GM21367 (cell line): Measurements from ENCODE around the gene IMPACT.

Source experiments
- ATAC-seq: cut with Tn5 transposase; IDR thresholded peaks from one replicate; pipeline ENCODE4 v1.9.1; 2021; ENCODE audit not compliant: unreplicated experiment

IMPACT gene

DNA sequence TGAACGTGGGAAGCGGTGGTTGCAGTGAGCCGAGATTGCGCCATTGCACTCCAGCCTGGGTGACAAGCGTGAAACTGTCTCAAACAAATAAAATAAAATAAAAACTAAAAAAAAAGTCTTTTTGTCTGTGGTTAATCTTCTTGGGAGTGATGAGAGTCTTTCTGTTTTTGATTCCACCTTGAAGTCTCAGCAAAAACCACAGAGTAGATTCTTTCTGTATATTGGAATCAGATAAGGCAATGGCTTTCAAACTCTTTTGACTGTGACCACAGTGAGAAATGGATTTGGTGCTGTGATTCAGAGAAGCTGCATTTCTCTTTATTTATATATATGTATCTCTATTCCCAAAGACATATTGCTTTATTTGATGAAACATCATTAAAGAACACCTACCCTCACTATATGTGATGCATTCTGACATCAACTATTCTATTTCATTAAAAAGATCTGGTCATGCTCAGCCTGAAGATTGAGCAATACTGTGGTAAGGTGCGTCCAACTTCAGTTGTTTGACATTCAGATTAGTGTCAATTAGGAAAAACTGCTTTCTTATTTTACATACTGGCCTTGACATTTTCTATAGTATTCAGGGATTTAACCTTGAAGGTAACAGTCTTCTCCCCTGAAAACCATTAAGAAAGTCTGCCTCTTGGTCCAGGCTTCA is 49.6 kb downstream of the IMPACT start:
- ATAC-seq, result no peak

DNA sequence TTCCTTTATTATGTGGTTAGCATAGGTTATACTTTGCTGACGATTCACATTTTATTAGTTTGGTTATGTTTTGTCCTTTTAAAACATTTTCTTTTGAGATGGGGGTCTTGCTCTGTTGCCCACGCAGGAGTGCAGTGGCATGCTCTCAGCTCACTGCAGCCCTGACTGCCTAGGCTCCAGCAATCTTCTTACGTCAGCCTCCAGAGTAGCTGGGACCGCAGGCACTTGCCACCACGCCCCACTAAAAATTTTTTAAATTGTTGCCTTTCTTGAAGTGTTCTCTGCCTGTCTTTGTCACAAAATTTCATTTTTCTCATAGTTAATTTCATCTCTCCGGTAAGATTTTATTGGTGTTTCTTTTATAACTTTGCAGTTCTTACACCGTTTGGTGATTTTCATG is 52.9 kb downstream of the IMPACT start:
- no peak for ATAC-seq

DNA sequence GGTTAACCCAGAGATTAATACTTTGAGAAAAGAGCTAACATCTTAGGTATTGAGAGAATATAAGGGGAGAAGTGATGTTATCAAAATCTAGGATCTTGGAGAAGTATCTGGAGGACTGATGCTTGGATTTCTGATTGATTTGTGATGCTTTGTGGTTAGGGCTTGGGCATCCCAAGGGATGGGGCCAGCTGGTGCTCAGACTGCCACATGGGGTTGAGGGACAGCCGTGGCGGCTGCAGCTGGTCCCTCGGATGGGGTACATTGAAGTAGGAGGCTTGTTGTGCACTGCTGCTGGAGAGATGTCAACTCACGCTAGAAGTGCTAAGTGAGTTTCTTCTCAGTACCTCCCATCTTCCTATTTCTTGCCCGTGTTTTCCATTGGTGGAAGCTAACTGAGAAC is 56.4 kb downstream of the IMPACT start:
- no peak for ATAC-seq

DNA sequence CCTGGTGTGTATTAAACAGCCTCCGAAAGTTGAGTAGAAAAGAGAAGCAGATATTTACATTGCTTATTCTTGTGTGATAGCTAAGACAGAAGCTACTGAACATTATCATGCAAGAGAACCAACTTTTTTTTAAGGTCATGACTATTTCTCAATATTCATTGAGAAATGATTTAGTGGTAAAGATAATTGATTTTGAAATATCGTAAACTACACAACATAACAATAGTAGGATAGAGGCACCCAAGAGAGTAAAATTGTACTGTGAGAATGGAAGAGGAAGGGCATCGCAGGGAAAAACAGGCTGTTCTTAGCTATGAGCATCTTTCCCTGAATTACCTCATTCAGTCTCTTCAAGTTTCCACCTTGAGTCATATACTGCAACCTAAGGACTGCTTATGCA is 59.2 kb downstream of the IMPACT start:
- ATAC-seq, result no peak

DNA sequence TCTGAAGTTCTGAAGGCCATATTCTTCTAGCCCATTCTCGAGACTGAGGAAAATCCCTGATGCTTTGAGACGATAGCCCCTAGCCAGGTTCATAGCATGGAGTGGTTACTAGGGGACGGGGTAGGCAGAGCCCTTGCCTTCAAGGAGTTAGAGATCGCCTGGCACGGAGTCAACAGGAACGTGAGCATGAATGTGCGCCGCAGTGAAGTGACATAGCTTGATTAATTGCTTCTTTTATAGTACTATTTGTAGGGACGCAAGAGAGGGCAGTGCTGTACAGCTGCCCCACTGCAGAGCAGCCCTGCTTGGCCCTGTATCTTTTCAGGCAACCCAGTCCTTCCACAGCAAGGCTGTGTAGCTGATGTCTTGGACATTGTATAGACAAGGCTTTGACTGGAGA is 60.2 kb downstream of the IMPACT start:
- ATAC-seq, result no peak

DNA sequence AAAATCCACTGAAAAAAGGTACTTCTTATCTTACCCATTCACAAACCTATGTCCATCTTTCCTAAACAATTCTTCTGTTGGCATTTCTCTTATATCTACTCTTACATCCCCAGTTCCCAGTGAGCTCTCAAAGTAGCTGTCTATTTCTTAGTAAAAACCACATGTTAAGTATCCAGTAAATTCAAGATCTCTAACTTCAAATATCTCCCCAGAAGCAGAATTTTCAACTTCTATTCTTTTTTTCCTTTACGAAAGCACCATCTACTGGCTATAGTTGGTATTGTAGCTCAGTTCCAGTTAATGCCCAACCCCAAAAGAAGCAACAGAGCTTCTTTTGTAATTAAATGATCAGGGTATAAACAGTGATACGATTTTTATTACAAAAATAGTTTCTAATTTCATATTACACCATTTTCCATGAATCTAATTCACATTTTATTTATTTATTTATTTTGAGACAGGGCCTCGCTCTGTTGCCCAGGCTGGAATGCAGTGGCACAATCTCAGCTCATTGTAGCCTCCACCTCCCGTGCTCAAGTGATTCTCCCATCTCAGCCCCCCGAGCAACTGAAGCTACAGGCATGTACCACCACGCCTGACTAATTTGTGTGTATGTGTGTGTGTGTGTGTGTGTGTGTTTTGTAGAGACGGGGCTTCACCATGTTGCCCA is 62.5 kb downstream of the IMPACT start:
- no peak for ATAC-seq

DNA sequence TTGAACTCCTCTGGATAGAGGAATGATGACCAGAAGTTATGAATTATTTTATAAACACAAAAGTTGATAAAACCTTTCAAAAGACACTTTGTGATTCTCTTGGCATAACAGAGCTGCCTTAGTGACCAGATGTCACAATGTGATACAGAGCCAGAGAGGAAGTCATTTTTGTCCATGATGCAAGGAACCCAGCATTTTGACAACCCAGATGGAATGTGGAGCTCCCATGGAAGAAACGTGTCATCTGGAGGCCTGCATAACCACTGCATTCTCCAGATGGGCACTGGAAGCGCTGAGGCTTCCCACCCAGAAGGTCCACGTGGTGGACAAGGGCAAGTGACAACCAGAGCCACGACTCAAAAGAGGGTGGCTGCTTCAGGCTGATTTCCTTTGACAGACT is 64.1 kb downstream of the IMPACT start:
- ATAC-seq, result no peak

DNA sequence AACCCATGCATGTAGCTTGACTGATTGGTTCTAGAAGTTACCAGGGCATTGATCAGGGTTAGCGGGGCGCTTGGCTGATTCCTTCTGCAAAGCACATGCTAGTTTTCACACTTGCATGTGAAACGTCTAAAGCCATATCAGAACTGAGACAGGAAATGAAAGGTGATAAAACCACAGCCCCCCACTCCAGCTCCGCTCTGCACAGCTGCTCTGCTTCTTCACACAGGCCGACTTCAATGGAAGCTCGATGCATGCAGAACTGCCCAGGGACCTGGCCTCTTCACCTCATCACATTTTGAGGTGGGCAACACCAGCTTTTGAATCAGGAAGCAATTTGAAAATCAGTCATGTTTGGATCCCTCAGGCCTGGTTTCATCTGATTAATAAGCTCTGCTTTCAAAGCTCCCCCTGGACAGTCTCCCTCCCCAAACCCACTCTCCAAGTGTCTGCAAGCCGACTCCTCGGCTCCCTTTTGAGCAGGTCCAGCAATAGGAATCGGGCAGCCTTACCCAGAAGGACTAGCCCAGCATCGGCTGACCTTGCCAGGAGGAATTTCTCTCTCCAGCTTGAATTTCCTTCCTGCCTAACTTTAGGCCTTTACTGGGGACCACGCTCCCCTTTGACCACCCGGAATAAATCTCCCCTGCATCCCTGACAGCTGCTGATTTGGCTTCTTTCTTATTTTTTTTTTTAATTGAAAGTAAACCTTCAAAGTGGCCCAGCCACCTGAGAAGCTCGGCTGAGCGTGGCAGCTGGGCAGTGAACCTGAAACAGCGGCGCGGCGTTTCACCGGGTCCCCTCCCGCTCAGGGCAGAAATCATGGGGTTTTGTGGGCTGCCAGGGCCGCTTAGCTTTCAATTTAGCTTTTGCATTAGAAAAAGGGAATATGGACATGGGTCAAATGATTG is 65.7 kb downstream of the IMPACT start:
- ATAC-seq, result peak; percentile 72

DNA sequence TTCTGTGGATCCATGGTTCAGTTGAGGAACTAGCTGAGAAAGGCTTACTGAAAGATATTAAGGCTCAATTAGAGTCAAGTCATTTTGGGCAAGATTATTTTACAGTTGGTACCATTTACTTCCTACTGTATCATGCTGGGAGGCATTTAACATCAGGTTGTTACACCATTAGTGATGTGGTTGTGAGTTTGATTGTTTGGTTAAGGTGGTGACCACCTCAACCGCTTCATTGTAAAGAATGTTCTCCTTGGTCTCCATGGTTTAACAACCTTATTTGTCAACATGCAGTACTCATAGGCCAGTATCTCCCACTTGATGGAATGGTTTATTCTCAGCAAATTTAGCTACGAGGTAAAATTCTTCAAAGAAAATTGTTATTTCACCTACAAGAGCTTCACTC is 68.1 kb downstream of the IMPACT start:
- ATAC-seq, result no peak

DNA sequence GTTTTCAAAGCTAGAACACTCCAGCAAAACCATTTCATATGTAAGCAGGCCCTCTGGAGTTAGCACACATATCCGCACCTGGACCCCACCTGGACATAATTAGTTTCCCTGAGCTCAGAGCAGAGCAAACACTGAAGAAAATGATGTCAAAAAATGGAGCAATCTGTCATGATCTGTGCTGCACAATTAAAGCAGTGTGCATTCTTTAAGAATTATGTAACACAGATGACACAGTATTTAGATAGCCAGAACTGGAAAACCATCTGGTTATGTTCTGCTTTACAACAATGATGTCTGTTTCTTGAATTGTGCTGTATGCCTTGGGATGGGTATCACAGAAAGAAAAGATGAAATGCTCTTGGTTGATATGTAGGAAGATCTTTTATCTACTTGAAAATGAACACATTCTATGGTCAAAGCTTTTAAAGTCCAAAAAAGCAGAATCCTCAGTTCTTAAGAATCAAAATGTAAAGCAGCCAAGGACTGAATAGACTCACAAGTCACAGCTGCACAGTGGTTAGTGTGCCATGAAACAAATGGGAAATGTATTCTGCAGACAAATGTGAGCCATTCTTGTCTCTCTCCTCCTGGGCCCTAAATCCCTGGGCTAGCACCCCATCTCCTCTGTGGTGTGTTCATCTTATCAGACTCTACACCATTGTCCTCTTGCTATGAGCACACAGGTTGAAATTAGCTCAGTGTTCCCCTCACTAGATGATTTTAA is 70.7 kb downstream of the IMPACT start:
- no peak for ATAC-seq

DNA sequence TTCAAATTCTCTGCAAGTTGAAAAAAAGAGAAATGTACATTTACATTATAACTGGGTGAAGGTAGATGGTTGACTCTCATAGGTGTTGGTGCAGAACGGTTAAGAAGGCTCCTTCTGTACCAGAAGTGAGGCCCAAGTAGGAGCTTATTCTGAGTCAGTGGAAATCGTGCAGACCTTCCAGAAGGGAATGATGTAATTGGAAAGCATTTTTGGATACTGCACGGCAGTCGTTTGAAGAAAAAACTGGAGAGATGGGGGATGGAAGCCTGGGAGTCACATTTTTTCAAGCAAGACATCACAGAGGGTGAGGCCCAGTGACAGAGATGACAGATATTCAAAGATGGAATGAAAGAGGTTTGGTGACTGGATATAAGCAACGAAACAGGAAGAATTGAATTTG is 73.3 kb downstream of the IMPACT start:
- ATAC-seq, result no peak

DNA sequence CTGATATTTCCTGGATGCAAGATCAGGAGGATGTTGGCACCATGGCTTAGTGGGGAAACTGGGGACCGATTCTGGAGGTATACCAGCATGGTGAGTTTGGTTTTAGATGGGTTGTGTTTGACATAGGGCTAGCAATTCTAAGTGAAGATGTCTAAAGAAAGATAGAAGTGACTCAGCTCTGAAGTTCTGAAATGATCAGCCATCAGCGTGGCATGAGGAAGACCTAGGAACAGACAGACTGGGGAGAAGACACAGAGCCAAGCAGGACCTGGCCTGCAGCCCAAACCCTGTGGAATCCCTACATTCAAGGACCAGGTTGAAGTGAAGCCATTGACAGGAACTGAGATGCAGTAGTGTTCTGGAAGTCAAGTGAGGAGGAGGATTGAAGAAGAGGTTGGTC is 73.7 kb downstream of the IMPACT start:
- no peak for ATAC-seq

DNA sequence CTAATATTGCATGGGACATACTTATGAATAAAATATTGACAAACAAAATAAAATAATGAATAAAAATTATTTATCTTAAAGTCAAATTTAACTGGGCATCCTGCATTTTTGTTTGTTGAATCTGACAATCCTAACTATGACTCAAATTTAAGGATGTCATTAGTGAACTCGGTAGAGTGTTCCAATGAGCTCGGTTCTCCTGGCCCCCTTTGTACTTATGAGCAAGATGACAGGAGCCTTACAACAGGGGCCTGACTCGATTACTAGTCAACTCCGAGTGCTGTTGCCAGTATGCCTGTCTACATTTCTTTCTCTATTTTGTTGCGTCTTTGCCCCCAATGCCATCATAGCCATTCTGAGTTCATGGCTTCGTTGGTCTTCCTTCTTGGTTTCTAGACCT is 74.3 kb downstream of the IMPACT start:
- no peak for ATAC-seq

DNA sequence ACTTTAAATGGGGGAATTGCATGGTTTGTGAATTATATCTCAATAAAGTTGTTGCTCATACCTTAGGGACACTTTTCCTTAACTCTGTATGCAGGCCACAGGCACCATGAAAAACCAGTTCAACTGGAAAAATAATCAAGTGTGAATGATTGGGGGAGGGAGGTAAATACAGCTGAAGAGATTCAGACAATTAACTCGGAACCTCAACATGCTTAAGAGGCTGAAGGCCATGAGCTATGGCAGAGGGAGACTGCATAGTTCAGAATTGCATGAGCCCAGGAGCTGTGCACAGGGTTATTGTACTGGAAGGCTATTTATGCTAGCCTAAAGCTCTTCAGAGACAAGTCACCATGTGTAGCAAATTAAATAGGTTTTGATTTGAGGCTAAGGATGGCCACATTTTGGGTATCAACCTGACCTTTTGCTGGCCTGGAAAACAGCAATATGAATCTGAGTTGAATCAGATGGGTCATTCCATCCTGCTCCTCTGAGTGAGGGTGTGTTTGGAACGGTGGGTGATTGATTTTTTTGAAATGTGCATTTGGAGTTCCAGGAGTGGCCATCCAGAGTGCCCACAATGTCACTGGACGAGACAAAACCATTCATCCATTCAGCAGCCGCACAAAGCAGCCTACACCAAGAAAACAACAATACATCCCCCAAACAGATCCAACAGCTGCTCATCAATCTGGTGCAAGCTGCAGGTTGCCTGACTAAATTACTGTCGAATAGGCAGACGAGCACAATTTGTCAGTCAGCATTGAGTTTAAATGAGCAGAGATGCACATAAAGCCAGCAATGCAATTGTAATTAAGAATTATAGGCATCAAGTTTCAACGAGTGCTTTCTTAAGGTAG is 76.4 kb downstream of the IMPACT start:
- no peak for ATAC-seq
